GM19324 (cell line): Measurements from ENCODE around the gene VEZF1.

Source experiments
- ATAC-seq: cut with Tn5 transposase; IDR thresholded peaks from one replicate; pipeline ENCODE4 v1.9.1; 2021; ENCODE audit warnings: mild to moderate bottlenecking, moderate library complexity; ENCODE audit not compliant: unreplicated experiment, low FRiP score

VEZF1 gene

DNA sequence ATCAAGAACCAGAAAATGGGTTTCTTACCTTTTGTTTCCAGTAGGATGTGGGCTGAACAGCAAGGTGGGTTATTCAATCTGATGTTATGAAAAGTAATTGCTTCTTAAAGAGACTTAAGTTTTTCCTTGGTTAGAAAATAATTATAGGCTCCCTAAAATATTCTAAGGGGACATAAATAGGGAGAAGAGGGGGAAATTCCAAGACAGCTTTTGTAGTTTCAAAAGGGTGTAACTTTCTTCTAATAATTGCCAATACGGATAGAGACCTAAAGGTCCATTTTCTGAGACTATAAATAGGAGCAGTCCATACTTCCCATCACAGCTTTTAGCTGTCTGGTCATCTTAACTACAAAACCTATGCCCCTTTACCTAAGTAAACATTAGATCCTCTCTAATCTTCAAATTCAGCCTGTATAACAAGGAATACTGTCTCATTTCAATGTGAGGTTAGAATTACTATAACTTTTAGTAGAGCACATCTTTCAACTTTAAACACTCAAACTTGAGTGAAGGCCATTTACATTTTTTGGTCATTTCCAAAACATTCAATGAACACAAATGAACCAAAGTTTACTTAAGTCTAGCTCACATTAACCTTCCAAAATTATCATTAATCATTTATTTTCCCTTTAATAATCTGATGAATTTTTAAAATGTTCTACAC lies 13.5 kb upstream of the VEZF1 start:
- no peak for ATAC-seq

DNA sequence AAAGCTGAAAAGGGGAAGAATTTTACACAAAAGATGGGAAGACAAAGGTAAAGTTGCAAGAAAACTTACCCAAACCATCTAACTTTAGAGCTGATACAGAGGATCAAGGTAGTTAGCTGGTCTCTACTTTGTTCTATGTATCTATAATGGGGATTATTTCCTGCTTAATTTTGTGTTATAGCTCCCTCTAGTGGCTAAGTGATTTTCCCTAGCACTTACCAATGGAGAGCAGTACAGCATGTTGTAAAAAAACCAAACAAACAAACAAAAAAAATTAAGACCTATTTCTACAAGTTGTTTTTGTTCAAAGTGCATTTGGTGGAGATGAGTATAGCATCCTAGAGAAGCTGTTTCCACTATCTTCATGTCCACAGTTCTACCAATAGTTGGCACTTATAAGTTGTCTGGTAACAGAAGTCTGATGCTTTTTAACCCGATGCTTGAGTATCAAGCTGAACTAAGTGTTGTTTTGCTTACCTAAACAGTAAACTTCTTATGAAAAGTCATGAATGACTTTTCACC lies 11.5 kb upstream of the VEZF1 start:
- ATAC-seq = no peak

DNA sequence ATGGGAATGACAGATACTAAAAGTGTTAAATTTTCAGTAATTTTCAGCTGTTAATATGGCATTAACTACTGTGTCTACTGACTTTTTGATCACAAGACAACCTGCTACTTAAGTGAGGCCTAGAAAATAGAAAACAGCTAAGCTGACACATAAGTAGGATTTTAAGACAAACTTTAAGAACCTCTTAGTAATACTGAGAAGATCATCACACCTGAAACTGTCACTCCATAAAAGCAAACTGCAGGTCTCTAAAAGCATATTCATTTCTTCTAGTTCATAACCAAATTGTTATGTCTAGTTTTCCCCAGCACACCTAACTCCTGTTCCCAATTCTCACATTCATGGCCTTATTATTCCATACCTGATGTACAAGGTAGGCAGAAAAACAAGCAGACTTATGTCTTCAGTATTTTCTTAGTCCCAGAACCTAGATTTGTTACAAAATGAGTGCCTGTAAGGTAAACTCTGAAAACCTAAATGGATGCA lies 11.0 kb upstream of the VEZF1 start:
- ATAC-seq = no peak

DNA sequence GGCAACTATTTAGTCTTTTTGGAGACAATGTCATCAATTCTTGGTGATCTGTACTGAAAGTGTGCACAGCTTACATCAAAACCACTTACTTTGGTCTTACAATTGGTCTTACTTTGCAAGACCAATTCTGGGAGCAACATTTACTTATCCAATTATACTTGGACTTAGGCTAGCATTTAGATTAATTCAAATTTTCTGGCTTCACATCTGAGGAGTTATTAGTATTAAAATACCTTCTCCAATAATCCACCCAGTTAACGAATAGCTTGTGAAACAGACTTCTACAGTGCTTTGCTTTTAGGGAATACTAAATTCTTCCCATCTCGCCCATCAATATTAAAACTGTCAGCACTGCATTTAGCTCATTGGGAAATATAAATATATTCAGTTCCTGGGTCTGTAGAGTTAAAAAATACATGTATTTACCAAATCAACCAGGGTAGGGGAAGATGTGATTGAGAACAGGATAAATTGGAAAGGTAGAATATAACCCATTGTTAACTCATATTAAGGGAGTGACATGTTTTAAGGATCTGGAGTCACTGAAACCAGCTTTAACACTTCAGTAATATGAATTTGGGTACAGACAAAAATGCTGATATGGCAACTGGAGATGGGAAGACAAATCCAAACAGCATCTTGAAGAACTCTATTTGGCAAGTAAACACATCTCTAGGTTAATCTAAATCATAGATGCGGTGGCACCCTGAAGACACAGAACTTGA lies 9.2 kb upstream of the VEZF1 start:
- no peak for ATAC-seq

DNA sequence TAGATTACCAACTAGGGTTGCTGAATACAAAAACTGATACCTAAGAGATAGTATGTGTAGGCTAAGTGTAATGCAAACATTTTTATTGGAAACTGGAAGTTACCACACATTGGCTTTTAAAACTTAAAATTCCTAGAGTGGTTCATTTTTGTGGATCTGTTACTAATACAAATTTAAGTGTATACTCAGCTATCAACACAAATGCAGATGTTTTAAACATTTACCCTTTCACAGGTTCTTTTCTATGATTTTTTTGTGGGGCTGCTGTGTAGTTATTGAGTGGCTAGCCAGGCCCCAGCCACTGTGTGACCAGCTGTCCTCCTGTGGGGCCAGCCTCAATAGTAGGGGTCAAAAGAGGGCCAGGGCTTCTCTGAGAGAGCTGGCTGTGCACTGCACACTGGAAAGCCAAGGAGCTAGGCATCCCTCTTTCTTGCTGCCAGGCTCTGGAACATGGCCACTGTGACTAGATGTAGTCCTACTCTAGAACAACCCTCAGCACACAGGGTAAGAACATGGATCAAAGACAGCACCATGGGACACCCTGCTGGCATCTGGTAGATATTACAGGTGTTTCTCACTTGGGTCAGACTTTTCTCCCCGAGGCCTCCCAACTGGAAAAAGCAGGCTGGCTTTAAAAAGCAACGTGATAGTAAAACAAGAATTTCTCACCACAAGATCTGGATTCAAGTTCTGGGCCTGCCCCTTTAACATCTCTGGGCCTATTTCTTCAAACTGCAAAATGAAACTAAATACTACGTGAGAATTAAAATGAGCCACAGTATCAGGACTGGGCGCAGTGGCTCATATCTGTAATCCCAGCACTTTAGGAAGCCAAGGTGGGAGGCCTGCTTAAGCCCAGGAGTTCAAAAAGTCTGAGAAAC lies 7.3 kb upstream of the VEZF1 start:
- ATAC-seq = no peak

DNA sequence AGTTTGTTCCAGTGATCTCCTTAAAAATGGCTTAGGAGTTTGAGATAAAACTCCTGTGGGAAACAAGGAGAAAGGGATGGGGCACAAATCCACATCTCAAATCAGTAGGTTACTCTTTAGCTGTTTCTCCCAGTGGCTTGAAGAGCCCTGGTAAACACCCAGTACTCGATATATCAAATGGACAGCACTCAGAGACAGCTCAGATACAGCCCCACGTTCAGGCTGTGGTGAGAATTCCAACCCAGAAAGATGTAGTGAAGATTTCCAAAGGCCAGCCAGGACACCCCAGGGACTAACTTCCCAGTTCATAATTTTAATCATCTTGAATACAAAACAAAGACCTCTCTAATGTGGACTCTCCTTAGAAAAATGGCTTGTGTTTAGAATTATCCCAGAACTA lies 6.4 kb upstream of the VEZF1 start:
- ATAC-seq = no peak

DNA sequence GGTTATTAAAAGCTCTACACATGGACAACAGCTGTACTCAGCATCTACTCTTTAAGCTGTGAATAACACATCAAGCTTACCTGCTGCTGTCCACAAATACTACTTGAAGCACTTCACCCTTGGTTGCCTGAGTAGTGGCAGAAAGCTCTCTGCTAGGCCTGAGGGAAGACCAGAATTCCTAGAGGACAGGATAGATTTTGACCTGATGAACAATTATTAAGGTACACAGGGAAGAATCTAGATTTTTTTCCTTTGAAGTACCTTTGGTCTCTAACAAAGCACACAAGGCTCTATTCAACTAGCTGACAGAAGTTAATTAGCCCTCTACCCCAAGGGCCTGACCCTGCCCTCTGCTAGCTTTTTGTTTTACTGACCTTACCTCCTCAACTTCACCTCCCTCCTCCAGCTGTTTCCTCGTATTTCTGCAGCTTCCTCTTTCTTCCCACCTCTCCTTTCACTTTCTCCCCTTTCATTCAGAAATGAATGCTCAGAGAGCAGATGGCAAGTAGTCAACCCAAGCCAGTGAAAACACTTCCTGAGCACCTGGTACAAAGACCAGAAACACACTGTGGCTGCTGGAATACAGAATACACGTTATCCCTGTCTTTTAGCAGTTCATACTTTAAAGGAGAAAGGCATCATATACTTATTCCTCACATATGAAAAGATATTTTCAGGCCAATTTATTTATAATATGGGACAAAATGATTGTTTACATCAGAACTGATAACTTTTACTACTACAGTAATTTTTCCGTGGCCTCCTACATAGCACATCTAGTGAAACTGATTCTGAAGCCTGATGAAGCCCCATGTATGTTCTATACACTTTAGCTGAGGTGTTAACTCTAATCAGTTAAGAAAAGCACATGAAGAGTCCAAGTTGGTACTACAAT lies 5.7 kb upstream of the VEZF1 start:
- no peak for ATAC-seq

DNA sequence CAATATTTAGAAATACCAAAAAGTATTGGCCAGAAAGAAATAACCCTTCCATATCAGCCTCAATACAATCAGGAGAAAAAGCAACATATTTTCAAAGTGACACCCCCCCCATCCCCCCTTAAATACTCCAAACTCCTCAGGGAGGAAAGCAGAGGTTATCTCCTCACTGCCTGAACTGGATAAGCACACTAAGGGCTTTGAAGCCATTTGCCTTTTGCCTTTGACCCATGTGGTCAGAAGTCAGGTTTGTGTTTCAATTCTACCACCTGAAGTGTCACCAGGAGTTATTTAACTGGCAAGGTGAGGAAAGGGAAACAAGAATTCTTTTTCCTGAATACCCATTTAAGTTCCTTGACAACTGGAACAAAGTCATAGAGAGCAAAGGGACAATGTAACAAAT lies 3.5 kb upstream of the VEZF1 start:
- ATAC-seq = no peak

DNA sequence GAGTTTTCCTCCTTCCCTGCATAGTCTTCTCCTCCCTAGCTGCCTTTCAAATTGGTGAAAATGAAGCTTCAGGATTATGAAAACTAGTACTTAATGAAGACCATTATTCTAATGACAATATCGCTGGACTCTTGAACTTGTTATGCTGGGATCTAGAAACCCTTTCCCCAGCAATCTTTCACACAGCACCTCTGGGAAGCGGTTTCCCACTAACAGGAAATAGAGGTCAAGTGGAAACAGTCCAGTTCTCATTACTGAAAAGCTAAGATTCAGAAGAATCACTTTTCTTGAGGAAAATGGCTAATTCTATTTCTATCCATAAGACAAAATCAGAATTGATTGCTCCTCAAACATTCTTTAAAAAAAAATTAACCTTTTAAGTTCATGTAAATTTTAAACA lies 2.0 kb upstream of the VEZF1 start:
- no peak for ATAC-seq

DNA sequence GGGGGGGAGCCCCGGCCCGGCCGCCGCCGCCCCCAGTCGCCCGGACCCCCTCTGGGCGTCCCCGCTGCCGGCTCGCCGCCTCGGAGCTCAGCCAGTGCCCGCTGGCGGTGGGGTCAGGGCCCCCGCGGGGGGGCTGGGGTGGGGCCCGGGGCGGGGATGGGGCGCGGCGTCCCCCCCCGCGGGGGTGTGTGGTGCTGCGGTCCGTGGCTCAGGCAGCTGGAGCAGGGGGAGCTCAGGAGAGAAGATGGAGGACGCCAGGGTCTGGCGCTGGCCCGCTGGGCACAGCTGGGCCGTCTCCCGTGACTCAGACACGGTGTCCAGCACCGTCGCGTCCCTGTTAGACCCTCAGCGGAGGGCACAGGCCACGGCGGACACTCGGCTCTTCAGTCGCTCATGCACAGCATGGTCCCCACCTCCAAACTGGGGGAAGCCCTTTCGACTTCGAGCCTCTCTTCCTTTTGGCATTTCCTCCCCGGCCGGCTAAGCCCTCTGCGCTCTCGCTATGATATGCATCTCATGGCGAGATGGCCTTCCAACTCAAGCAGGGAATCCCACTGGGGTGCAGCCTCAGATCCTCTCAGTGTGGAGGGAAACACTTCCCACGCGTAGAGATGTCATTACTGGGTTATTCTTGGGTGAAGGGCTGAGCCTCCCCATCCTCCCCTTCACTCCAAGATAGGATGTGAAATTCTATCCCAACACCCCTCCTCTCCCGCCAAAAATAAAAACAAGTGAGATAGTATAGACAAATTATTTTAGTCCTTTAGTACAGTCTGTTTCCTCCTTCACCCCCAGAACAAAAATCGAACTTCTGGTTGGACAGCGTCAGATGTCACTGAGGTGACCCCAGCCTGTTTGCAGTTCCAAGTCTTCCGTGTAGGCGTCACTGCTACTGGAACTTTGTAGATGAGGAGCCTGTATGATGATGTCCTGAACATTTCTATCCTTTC lies 522 bp upstream of the VEZF1 start:
- ATAC-seq = peak; percentile 73

DNA sequence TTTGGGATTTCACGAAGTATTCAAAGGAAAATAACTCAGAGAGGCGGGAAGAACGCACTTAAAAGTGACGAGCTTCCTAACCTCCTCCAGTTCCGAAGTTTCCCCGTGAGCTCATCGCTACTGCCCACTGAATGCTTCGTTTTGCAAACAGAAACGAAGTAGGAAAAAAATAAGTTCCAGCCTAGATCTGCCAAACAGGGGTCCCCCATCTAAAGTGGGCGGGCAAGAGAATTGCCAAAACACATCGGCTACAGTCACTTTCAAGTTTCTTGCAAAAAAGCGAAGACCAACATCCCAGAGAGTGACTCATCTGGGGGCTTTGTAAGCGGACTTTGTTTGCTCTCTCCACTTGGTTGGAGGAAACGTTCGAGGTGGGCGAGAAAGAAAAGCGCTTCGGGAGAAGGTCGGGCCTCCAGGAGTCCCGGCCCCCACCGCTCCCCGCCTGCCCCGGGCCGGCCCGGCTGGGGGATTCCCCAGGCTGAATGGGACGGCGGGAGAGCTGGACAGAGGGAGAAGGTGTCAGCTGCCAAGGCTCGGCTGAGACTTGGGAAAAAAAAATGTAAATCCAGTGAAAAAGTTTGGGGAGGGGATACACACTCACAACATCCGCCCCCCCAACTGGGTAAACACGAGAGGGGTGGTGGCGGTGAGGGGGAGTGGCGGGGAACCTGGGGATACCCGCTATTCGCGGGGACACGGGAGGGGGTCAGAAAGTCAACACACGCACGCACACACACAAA lies 1.0 kb downstream of the VEZF1 start:
- ATAC-seq = peak; percentile 1

DNA sequence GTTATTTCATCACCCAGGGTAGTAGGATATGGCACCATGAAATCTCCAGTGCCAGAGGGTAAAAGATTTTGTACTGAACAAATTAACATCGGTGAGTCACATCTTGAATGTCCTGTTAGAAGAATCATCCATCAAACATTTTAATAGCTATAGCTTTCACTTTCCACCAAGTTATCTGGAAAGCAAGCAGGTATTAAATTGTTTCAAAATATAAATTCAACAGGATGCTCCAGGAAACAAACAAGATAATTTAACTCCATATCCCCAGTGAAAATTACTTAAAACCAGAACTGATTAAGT lies 2.4 kb downstream of the VEZF1 start:
- no peak for ATAC-seq

DNA sequence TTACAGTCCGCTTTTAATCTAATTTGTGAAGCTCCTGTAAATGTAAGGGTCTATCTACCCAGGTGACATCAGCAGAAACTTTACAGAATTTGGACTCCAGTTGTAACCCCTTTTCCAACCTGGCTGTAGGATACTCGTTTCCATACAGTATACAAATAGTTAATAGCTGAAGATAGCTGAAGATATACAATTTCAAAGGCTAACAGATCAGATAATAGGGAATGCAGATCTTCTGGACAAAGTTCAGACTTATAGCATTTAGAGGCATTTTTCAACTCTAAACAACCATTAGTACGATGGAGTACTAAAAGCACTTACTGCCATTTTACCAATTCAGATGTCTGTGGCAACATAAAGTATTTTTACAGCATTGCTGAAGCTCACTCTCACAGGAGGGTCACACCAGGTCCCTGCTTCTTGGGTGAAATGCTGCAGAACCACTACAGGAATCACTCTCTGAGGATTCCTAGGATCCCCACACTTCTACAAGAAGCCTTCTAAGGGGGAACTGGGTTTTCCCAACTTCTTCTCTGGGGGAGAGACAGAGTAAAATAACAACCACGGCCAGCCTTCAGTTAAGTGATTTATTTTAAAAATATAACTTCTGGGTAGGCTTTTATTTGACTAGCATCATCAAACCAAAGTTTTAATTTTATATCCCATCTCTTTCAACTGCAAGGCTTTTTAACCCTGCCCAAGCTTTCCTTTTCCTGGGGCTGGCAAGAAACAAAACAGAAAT lies 2.9 kb downstream of the VEZF1 start:
- ATAC-seq = no peak

DNA sequence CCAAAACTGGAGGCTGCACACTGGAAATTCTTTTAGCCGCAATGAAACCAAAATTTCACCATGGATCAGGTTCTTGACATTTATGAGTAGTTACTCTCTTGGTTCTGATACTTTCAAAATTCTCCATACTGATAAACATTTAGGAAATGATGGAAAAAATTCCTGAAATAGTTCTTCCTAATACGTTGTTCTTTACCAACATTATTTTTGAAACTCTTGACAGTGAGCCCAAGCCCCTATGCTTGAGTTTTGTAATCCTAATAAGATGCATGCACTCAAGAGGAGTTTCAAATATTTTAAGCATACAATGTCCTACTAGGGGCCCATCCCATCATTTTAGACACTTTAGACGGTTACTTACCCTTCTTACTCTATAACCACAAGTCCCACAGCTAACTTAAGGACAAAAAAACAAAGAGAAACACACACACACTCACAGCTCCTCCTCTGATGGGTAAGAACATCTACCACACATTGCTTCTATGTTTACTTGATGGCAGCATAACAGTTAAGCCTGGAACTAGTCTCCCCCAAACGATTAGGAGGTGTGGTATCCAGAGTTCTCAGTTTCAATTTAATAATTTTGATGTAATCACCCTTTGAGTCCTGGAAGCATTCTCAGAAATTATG lies 3.7 kb downstream of the VEZF1 start:
- no peak for ATAC-seq

DNA sequence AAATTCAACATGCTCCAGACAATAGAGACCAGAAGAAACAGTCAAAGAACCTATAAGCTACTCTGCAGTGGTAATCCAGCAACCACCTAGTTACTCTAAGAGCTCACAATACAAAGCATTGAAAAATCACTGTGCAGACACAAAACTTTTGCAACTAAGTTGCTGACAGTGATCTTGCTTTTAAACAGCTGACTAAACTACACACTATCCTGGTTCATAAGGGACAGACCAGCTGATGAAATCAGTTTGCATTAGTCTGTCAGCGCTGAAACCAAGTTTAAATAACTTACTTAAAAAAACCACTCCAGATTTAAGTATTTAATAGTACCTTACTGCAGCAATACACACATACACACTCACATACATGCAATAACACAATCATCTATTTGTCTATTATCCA lies 4.6 kb downstream of the VEZF1 start:
- ATAC-seq = no peak

DNA sequence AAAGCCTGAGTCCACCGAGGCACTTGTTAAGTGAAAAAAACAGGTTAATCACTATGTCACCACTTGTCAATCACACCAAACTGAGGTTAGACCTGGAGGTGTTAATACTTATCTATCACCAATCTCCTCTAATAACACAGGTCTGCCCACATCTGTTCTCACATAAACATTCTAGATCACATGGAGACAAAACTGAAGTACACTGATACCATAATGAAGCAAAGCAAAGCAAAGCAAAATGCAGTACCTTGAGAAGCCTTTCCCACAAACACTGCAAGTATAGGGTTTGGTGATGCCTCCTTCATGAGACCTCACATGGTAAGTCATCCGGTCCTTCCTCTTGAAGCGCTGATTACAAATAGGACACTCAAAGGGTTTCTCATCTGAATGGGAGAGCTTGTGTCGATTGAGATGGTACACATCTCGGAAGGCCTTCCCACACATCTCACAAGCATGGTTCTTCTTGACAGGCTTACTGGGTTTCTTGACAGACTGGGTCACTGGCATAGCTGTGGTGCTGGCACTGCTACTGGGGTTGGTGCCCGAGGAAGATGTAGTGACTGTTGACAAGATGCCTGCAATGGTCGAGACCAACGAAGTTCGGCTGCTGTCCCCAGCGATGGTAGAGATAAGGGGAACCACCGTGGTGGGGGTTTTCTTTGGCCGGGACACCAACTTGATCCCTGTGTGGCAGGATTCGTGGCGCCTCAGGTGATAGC lies 5.4 kb downstream of the VEZF1 start:
- ATAC-seq = no peak

DNA sequence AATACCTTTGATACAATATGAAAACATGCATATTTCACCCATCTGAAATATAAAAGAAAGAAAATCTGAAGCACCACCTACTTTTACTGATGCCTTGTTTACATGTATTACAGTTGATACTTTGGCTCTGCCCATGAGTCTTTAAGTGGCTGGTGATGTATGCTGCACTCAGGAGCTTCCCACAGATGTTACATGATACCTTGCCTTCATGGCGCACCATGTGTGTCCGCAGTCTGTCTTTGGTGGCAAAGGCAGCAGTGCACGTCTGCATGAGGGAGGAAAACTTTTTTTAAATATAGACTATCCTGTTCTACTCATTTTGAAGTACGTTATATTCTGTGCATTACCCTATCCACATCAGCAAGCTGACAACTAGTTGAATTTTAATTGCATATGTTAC lies 7.5 kb downstream of the VEZF1 start:
- no peak for ATAC-seq
